GM21447 (cell line): Measurements from ENCODE around the gene PLEKHA5.

ENCODE experiments used
- ATAC-seq: cut with Tn5 transposase; IDR thresholded peaks from one replicate; pipeline ENCODE4 v1.9.1; 2021; ENCODE audit not compliant: unreplicated experiment

The PLEKHA5 gene

GRCh38 chr12:19129122-19129485, 429 bp upstream of the PLEKHA5 start:
- no peak for ATAC-seq

- no peak for ATAC-seq
These were observed 891 bp downstream of the PLEKHA5 start for GRCh38 chr12:19130224-19131024.

GRCh38 chr12:19131025-19131444, 1.5 kb downstream of the PLEKHA5 start:
- ATAC-seq, result no peak

- no peak for ATAC-seq
These were observed 9.0 kb downstream of the PLEKHA5 start for GRCh38 chr12:19138551-19138950.

- ATAC-seq, result no peak
These were observed 9.4 kb downstream of the PLEKHA5 start for GRCh38 chr12:19138956-19139355.

- no peak for ATAC-seq
These were observed 10.2 kb downstream of the PLEKHA5 start for GRCh38 chr12:19139615-19140194.

- ATAC-seq, result no peak
These were observed 11.1 kb downstream of the PLEKHA5 start for GRCh38 chr12:19140381-19141236.

- ATAC-seq, result no peak
These were observed 13.0 kb downstream of the PLEKHA5 start for GRCh38 chr12:19142499-19142898.

GRCh38 chr12:19144287-19144686, 14.8 kb downstream of the PLEKHA5 start:
- ATAC-seq, result no peak

GRCh38 chr12:19144985-19145384, 15.5 kb downstream of the PLEKHA5 start:
- no peak for ATAC-seq

GRCh38 chr12:19148860-19149259, 19.3 kb downstream of the PLEKHA5 start:
- ATAC-seq, result no peak

- ATAC-seq, result no peak
These were observed 20.9 kb downstream of the PLEKHA5 start for GRCh38 chr12:19150273-19150900.

GRCh38 chr12:19151298-19151697, 21.8 kb downstream of the PLEKHA5 start:
- ATAC-seq, result no peak

GRCh38 chr12:19153396-19153795, 23.9 kb downstream of the PLEKHA5 start:
- ATAC-seq, result no peak

- ATAC-seq, result no peak
These were observed 25.2 kb downstream of the PLEKHA5 start for GRCh38 chr12:19154686-19155085.

GRCh38 chr12:19155981-19156734, 26.6 kb downstream of the PLEKHA5 start:
- no peak for ATAC-seq

GRCh38 chr12:19158923-19159322, 29.4 kb downstream of the PLEKHA5 start:
- no peak for ATAC-seq

GRCh38 chr12:19161216-19161615, 31.7 kb downstream of the PLEKHA5 start:
- no peak for ATAC-seq

GRCh38 chr12:19165451-19165850, 35.9 kb downstream of the PLEKHA5 start:
- ATAC-seq, result no peak

GRCh38 chr12:19166387-19166786, 36.9 kb downstream of the PLEKHA5 start:
- ATAC-seq, result no peak

- no peak for ATAC-seq
These were observed 37.4 kb downstream of the PLEKHA5 start for GRCh38 chr12:19166956-19167355.
